Subcutaneous abdominal adipose tissue (tissue), 5 donors: ENCODE measurements around the gene SYCP3.

Experiments
- H3K27ac ChIP-seq: one replicate; pipeline ENCODE4 v1.7.0; 2013; ENCODE audit warnings: low read depth, mild to moderate bottlenecking, inconsistent platforms, low read length, moderate library complexity
- H3K27me3 ChIP-seq, 5 donors: one replicate each; pipeline ENCODE4 v1.7.0; 2013; ENCODE audit warnings: low read length in 5 of 5, inconsistent platforms in 1 of 5; ENCODE audit not compliant: control insufficient read depth in 5 of 5, insufficient read depth in 4 of 5
- H3K36me3 ChIP-seq, 5 donors: one replicate each; pipeline ENCODE4 v1.7.0; 2013; ENCODE audit warnings: low read length in 5 of 5; ENCODE audit not compliant: control insufficient read depth in 5 of 5, insufficient read depth in 5 of 5
- H3K4me1 ChIP-seq, 5 donors: one replicate each; pipeline ENCODE4 v1.7.0; 2013; ENCODE audit warnings: low read length in 5 of 5, mild to moderate bottlenecking in 3 of 5, moderate library complexity in 1 of 5; ENCODE audit not compliant: control insufficient read depth in 5 of 5, insufficient read depth in 5 of 5
- H3K4me3 ChIP-seq, 5 donors: one replicate each; pipeline ENCODE4 v1.7.0; 2013; ENCODE audit warnings: low read length in 5 of 5, low read depth in 1 of 5
- H3K9ac ChIP-seq, 5 donors: one replicate each; pipeline ENCODE4 v1.7.0; 2013; ENCODE audit warnings: low read length in 5 of 5, mild to moderate bottlenecking in 4 of 5, moderate library complexity in 3 of 5
- H3K9me3 ChIP-seq, 5 donors: one replicate each; pipeline ENCODE4 v1.7.0; 2013; ENCODE audit warnings: low read length in 5 of 5; ENCODE audit not compliant: control insufficient read depth in 5 of 5
- donor health status: healthy.
- donor health status: healthy.
- donor health status: healthy.
- donor health status: healthy.
- donor health status: healthy.

Gene SYCP3

DNA sequence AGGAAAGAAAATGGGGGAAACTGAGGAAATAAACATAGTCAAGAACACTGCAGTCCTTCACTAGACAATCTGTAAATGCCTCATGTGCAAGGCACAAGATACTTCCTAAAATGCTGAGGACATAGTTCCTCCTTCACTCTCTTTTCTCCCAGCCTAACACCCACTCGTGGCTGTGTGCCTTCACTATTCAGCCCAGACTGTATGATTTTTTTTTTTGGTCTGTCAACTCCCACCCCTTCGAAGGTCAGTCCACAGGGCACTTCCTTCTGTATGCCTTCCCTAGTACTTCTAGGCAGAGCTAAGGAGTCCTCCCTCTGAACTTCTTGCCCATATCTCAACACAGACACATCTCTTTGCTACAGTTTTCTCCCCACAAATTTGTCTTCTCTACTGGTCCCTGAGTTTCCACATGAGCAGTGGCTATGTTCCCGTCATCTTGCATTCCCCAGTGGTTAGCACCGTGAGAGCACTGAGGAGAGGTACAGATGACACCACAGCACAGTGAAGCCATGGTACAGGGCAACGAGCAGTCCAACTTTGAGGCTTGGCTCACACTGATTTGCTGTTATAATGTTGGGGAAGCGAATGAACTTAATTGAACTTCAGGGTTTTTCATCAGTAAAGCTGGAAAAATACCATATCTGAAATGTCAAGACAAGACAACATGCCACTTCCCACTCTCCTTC, 24.1 kb upstream of the SYCP3 start:
- Histone ChIP-seq H3K4me3 (no peak overlapping the region), H3K9ac (no peak overlapping the region), H3K9me3 (no peaks in the 10 kb centered on the region), H3K27me3 (no peaks in the 10 kb centered on the region), H3K27ac (no peak overlapping the region), H3K4me1 (peaks cover 0 to 9% (median 0%) of the 10 kb centered on the region in 5 donors), H3K36me3 (peaks cover 10 to 44% (median 17%) of the 10 kb centered on the region in 5 donors)

DNA sequence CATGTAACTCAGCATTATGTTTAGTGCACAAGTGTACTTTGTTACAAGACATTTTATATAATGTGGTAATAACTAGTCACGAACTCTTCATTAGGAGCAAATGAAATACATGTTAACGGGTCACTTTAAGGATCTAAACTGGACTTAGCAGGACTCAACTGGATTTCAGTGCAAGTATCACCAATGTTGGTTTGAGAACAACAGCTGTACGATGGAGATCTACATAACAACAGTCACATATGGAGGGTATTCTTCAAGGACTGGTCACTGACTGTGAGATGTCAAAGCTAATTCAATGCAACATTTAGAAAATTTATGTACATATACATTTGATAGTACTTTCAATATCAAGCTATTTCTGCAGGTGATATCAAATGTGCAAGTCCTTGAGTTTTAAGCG, 22.5 kb upstream of the SYCP3 start:
- H3K4me3 ChIP-seq = no peak overlapping the region
- no peak overlapping the region for H3K9ac ChIP-seq
- peaks cover 8 to 31% (median 15%) of the 10 kb centered on the region in 5 donors for H3K36me3 ChIP-seq
- no peaks in the 10 kb centered on the region for H3K9me3 ChIP-seq
- no peak overlapping the region for H3K27ac ChIP-seq
- no peaks in the 10 kb centered on the region for H3K27me3 ChIP-seq
- peaks cover 0 to 9% (median 0%) of the 10 kb centered on the region in 5 donors for H3K4me1 ChIP-seq

DNA sequence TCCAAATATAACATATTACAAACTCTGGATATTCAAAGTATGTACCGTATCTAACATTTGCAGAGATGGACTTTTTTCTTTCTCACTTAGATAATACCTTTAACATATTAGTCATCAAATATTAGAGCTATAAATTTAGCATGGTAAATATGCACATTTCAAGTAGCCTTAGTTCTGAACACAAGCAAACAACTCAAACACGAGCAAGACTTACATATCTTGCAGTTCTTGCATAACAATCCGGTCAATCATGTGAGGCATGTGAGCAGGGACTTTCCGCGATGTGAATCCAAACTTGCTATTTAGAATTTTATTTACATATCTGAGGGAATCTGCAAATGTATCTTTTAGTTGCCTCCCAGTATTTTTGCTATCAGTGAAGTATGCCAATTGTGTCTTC, 22.1 kb upstream of the SYCP3 start:
- H3K27ac ChIP-seq = no peak overlapping the region
- H3K4me3 ChIP-seq = no peak overlapping the region
- H3K4me1 ChIP-seq = peaks cover 0 to 9% (median 0%) of the 10 kb centered on the region in 5 donors
- H3K9ac ChIP-seq = no peak overlapping the region
- H3K9me3 ChIP-seq = no peaks in the 10 kb centered on the region
- peaks cover 11 to 30% (median 15%) of the 10 kb centered on the region in 5 donors for H3K36me3 ChIP-seq
- H3K27me3 ChIP-seq = no peaks in the 10 kb centered on the region

DNA sequence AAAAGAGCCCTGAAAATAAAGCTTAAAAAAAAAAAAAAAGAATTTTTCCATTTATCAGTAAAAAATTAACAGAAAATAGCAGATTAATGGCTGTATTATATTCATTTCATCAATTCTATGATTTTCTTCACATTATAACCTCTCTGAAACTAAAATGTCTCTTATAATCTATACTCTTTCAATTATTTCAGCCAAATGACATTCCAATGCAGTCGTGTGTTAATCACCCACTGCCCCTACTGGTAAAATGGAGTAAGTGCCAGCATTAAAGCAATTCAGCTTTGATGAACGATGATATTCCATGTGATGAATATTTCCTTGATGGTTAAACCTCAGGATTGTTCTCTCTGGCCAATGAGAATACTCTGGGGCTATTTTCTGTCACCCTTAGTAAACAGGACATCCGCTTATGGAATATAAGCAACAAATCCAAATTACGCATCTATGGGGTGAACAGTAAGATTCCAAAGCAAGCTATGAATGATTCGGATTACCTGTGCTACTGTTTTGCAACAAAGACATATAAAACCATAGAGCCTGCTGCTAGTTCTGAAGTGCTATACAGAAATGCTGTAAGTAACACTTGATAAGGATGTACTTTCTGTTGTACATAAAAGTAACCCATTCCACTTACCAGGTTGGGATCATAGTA, 20.3 kb upstream of the SYCP3 start:
- no peaks in the 10 kb centered on the region for H3K9me3 ChIP-seq
- no peak overlapping the region for H3K4me3 ChIP-seq
- H3K36me3 ChIP-seq = peaks cover 12 to 20% (median 14%) of the 10 kb centered on the region in 5 donors
- H3K27ac ChIP-seq = no peak overlapping the region
- peaks cover 0 to 9% (median 0%) of the 10 kb centered on the region in 5 donors for H3K4me1 ChIP-seq
- H3K27me3 ChIP-seq = no peaks in the 10 kb centered on the region
- no peak overlapping the region for H3K9ac ChIP-seq

DNA sequence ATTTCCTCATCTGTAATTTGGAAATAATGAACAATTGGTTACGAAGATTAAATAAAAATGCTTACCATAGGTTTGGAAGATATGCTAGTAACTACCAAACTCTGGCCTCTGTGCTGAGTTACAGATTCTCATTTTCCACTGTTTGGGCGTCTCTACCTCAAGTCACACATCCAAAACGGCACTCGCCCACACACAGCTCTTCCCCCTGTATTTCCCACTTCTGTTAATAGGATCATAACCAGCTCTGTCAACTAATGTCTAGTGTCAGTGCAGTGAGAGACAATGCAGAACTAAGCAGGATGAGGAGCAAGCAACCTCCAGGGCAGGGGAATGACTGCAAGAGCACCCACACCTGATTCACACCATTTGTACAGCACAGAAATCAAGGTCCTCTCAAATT, 10.9 kb upstream of the SYCP3 start:
- Histone ChIP-seq H3K27me3 (no peaks in the 10 kb centered on the region), H3K9me3 (no peaks in the 10 kb centered on the region), H3K36me3 (peaks cover 16 to 73% (median 45%) of the 10 kb centered on the region in 5 donors), H3K4me1 (no peaks in the 10 kb centered on the region), H3K9ac (no peak overlapping the region), H3K4me3 (no peak overlapping the region), H3K27ac (no peak overlapping the region)

DNA sequence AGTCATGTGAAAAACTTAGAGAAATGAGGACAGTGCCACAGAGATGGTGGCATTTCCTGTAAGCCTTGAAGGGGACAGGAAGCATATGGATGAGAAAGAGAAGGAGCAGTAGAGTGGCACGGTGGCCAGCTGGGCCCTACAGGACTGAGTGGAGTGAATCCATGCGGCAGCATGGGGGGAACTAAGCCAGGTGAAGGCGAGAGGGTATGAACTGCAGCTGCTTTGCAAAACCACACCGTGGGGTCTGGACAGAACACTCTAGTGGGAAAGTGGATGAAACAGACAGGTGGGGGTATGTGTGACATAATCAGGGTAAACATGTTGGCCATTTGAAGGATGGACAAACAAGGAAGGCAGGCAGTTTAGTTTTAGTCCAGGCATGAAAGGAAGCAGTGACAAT, 10.4 kb upstream of the SYCP3 start:
- H3K27ac ChIP-seq = no peak overlapping the region
- no peaks in the 10 kb centered on the region for H3K27me3 ChIP-seq
- no peak overlapping the region for H3K4me3 ChIP-seq
- H3K9me3 ChIP-seq = no peaks in the 10 kb centered on the region
- H3K4me1 ChIP-seq = no peaks in the 10 kb centered on the region
- H3K36me3 ChIP-seq = peaks cover 16 to 77% (median 44%) of the 10 kb centered on the region in 5 donors
- H3K9ac ChIP-seq = no peak overlapping the region

DNA sequence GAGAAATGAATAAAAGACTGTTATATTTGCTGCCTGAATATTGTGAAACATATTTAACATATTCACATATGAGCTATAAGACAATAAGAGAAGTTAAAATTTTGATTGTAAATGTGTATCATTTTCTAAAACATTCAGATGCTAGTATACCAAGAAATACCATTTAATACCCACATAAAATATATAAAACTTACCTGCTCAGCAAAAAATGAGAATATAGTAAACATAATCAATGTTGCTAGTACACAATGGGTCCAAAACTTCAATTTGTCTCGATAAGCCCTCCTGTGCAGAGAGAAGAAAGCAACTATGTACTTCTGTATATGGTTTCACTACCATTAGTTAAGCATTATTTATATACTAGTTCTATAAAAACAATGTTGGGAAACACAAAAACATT, 9.6 kb upstream of the SYCP3 start:
- no peak overlapping the region for H3K4me3 ChIP-seq
- H3K27me3 ChIP-seq = no peaks in the 10 kb centered on the region
- H3K4me1 ChIP-seq = no peaks in the 10 kb centered on the region
- H3K9me3 ChIP-seq = no peaks in the 10 kb centered on the region
- peaks cover 16 to 83% (median 52%) of the 10 kb centered on the region in 5 donors for H3K36me3 ChIP-seq
- H3K9ac ChIP-seq = no peak overlapping the region
- no peak overlapping the region for H3K27ac ChIP-seq

DNA sequence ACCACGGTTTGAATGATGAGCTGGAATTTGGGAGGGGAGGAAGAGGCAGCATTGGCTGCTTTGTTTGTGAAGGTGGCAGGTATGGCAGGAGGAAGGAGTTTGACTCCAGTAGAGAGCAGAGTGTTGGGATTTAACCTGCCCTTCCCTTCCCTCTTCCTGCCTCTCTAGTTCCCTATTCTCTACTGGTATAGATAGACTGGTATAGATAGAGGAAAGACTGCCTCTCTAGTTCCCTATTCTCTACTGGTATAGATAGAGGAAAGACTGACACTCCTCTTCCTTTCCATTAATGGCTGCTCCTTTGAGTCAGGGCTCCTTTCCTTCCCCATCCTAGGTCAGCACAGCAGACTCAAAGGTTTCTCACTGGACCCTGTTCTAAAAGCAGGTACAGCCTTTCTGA, 8.4 kb upstream of the SYCP3 start:
- H3K4me1 ChIP-seq = peaks cover 0 to 10% (median 0%) of the 10 kb centered on the region in 5 donors
- H3K4me3 ChIP-seq = no peak overlapping the region
- no peaks in the 10 kb centered on the region for H3K9me3 ChIP-seq
- H3K9ac ChIP-seq = no peak overlapping the region
- peaks cover 16 to 84% (median 56%) of the 10 kb centered on the region in 5 donors for H3K36me3 ChIP-seq
- no peaks in the 10 kb centered on the region for H3K27me3 ChIP-seq
- H3K27ac ChIP-seq = no peak overlapping the region

DNA sequence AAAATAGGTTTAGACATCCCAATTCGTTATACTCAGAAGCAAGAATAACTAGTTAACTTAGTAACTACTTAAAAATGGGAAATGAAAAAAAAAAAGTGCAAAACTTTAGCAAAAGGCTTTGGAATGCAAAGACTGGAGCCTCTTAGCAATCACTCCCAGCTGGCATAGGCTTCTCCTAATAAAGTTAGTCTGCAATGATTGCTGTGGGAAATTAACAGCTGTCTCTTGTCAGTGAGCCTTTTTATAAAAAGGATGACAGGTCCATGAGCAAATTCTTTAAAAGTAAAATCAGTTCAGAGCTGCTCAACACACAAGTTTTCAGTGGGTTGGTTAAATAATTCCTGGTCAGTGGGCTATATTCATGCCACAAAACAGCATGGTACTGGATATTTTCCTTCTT, 7.4 kb upstream of the SYCP3 start:
- H3K9me3 ChIP-seq = no peaks in the 10 kb centered on the region
- H3K36me3 ChIP-seq = peaks cover 17 to 81% (median 56%) of the 10 kb centered on the region in 5 donors
- no peak overlapping the region for H3K9ac ChIP-seq
- no peak overlapping the region for H3K27ac ChIP-seq
- no peak overlapping the region for H3K4me3 ChIP-seq
- H3K4me1 ChIP-seq = peaks cover 0 to 11% (median 0%) of the 10 kb centered on the region in 5 donors
- no peaks in the 10 kb centered on the region for H3K27me3 ChIP-seq

DNA sequence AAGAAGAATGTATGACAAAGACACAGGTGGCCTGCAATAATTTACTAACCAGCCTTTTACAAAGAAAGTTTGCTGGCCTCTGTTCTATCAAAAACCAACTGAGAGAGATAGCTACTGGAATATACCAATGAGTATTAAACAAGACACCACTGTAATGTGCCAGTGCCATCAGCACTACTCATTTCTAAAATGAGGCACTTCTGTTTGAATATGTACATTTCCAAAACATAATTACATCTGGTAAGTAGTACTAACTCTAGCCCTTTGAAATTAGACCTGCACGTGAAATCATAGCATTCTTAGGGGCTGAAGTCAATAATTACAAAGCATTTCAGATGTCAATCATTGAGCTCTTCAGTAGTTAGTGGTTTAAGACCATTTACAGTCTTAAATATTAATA, 6.9 kb upstream of the SYCP3 start:
- no peak overlapping the region for H3K9ac ChIP-seq
- H3K27me3 ChIP-seq = no peaks in the 10 kb centered on the region
- H3K36me3 ChIP-seq = peaks cover 21 to 77% (median 55%) of the 10 kb centered on the region in 5 donors
- H3K4me1 ChIP-seq = peaks cover 0 to 11% (median 0%) of the 10 kb centered on the region in 5 donors
- H3K27ac ChIP-seq = no peak overlapping the region
- no peak overlapping the region for H3K4me3 ChIP-seq
- no peaks in the 10 kb centered on the region for H3K9me3 ChIP-seq
